SKM-1 (cell line): ENCODE data around the gene THSD8.

Experiments
- DNase-seq: peaks from one replicate; lab custom pipeline; 2025; ENCODE audit not compliant: unreplicated experiment; lab: John Stamatoyannopoulos, UW

THSD8 gene

DNA sequence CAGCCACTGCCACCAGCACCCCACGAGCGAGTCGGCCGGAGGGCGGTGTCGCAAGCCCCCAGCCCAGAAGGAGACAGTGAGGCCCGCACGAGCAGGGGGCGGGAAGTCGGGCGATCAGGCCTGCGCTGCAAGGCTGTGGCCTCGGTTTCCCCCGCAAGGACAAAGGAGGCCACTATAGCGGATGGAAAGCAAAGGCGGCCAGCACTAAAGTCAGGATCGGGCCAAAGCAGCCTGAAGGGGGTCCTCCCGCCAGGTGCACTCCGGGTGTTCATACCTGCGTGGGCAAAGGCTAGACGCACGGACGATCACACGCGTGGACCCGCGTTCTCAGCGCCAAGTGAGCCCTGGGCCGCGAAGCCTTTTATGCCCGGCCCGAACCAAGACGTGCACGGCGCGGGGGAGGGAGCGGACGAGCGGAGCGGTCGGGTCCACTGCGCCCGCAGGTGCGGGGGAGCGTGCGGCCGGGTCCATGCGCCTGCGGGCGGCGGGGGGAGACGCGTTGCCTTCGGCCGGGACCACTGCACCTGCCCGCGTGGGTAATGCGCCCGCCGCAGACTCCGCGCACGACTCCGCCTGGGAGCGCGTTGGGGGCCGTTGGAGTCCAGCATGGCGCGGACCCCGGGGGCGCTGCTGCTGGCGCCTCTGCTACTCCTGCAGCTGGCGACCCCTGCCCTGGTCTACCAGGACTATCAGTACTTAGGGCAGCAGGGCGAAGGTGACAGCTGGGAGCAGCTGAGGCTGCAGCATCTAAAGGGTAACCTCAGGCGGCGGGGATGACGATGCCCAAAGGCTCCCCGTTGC is at the start of gene THSD8, which contains the start of gene PRDX2:
TSS of gene THSD8 (plus strand) at position 604 of the 801 bp plus-strand sequence. CDS start at position 607, 3 bp downstream.
TSS of gene PRDX2 (minus strand) at position 335 of the 801 bp plus-strand sequence. CDS start 539 bp downstream, outside the sequence.
- DNase-seq = peak; percentile 30

DNA sequence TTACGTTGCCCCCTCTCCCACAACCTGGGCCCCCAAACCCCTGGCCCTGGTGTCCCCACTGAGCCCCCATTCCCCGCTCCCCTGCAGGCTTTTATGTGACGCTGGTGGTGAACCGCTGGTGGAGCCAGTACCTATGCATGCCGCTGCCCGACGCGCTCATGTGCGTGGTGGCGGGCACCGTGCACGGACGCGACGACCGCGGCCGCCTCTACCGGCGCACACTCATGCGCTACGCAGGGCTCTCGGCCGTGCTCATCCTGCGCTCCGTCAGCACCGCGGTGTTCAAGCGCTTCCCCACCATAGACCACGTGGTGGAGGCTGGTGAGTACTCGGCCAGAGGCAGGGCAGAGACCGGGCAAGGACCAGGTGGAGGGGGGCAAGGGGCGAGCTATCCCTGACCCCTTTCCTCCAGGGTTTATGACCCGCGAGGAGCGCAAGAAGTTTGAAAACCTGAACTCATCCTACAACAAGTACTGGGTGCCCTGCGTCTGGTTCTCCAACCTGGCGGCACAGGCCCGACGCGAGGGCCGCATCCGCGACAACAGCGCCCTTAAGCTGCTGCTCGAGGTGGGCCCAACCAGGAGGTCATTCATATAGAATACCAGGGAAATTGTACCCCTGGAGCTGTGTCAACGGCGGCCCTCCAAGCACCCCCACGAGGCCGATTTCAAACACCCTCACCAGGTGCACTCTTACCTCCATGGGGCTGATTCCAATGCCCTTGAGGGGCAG is 47.2 kb upstream of the THSD8 start:
- no peak for DNase-seq

DNA sequence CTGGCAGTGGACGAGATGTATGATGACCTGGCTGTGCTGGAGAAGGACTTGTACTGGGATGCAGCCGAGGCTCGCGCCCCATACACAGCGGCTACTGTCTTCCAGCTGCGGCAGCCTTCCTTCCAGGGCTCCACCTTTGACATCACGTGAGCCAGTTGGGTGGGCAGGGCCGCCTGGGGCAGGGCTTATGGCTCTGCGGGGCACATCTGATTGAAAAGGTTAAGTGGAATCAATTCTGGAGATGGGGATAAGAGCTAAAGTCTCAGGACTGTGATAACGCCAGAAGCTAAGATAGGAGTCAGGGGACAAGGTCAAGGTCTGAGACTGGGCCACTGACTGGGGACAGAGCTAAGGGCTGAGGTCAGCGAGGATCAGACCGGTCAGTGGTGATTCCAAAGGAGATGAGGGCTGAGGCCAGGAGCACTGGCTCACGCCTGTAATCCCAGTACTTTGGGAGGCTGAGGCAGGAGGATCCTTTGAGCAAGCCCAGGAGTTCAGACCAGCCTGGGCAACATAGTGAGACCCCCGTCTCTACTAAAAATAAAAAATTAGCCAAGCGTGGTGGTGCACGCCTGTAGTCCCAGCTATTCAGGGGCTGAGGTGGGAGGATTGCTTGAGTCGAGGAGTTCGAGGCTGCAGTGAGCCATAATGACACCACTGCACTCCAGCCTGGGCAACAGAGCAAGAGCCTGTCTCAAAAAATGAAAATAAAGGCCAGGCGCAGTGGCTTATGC is 45.6 kb upstream of the THSD8 start:
- DNase-seq = no peak

DNA sequence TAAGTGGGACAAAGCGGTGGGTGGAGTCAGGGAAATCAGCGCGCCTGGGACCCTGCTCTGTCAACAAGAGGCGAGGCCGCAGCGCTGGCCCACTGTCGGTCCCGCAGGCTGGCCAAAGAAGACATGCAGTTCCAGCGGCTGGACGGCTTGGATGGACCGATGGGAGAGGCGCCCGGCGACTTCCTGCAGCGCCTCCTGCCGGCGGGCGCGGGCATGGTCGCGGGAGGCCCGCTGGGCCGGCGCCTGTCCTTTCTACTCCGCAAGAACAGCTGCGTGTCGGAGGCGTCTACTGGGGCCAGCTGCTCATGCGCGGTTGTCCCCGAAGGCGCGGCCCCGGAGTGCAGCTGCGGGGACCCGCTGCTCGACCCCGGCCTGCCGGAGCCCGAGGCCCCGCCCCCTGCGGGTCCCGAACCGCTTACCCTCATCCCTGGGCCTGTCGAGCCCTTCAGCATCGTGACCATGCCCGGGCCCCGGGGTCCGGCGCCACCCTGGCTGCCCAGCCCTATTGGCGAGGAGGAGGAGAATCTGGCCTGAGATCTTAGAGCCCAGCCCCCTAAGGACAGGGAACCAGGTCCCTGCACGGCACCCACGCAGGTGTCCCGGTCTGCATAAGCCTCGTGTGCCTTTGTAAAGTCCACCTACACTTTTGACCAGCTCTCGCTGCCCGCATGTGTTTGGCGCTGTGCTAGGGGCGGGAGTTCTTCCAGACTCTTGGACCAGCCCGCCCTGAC is 44.2 kb upstream of the THSD8 start:
- DNase-seq = peak; percentile 39

DNA sequence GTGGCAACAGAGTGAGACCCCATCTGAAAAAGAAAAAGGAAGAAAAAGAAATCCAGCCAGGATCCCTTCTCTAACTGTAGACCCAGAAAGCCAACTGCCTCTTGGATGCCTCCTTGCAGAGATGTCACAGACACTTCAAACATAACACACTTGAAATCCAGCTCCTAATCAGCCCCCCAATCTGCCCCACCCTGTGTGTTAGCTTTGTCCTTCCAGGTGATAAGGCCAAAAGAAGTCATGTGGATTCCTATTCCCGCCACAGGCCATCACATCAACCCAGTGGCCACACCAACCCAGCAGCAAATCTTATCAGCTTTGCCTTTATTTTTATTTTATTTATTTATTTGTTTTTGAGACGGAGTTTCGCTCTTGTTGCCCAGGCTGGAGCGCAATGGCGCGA is 42.2 kb upstream of the THSD8 start:
- DNase-seq = no peak

DNA sequence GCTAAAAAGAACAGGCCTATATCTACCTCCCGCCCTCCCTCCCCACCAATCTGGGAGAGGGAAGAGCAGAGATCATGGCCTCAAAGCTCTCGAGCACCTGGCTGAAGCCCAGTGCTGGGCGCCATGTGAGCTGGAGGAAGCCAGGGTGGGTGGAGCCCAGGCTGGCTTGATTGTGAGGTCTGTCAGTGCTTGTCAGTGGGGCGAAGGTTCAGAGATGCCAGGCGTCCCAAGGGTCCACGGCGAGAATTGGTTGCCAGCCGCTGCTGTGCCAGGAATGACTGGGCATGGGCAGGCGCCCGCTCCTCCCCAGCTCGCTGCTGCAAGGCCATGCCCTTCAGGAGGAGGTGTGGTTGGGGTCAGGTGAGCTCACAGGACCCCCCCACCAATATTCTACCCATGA is 38.8 kb upstream of the THSD8 start:
- DNase-seq = no peak

DNA sequence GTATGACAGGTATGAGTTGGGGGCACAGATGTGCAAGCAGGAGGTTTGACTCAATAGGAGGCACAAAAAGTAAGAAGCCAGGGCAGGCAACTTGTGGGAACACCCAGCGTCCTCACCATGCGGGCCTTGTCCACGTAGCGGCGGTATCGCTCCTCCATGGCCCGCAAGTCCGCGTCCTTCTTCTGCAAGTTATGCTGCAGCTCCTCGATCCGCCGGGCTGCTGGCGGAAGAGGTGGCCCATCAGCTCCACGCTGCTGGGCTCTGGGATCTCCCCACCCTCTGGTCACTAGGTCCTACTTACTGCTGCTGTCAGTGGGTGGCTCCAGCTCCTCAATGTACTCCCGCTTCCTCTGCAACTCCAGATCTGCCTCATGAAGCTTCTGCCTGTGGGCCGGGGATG is 37.2 kb upstream of the THSD8 start:
- no peak for DNase-seq

DNA sequence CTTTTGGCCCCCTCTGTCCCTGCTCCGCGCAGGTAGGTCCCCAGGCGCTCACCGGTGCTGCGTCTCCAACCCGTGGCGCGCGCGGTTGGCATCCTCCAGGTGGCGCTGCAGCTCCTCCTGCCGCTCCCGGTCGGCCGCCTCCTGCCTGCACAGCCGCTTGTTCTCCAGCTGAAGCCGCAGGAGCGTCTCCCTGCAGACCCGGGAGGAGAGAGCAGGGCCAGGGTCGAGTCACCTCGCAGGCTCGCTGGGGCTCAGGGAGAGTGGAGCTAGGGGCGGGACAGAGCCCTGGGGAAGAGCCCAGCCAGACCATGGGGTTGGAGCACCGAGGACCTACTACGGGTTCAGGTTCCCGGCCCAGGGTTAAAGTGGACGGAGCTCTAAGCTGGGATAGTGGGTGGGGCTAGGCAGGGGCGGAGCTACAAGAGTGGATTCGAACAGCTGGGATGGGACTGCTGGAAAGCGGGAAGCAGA is 35.8 kb upstream of the THSD8 start:
- DNase-seq = peak; percentile 75

DNA sequence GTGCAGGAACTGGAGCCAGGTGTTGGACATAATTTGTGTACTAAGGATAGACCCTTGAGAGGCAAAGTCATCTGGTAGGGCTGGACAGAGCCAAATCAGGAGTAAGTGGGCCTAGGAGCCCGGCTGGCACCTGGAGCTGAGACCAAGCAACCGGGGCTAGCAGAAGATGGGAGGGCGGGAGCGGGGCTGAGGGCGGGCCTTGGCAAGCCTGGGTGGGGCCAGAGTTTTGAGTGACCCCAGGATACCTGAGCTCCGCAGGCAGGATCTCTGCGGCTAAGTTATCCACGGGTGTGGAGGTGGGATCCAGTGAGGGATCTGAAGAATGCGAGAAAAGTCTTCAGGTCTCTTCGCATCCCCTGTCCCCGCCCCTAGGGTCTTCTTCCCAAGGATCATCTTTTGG is 34.7 kb upstream of the THSD8 start:
- DNase-seq = no peak

DNA sequence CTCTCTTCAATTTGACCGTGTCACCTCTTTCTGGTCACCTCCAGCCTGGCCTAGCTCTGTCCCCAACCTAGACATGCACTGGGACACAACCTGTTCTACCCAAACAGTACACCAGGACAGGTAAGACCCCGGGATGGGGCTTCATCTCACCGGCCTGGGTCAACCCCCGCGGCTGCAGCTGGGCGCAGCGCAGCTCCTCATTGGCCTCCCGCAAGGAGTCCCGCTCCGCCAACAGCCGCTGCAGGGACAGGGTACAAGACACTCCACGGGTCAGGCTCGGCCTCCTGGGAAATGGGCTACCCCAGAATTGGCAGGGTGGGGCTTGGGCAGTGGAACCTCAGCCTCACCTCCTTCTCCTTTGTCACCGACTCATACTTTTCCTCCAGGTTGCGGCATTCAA is 34.2 kb upstream of the THSD8 start:
- DNase-seq = no peak

DNA sequence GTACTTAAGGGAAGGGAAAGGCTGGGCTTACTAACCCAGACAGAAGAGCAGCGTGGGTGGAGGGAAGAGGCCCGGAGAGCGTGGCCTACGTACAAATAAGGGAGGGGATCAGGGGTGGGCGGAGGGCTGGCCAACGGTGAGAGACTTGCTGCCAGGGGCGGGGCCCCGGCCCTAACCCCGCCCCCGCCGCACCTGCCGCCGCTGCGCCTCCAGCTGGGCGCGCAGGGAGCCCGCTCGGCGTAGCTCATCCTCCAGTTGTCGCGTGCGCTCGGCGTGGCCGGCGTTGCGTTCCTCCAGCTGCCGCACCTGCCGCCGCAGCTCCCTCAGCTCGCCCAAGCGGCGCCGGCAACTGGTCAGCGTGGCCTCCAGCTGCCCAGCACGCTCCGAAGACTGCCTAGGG is 32.2 kb upstream of the THSD8 start:
- no peak for DNase-seq

DNA sequence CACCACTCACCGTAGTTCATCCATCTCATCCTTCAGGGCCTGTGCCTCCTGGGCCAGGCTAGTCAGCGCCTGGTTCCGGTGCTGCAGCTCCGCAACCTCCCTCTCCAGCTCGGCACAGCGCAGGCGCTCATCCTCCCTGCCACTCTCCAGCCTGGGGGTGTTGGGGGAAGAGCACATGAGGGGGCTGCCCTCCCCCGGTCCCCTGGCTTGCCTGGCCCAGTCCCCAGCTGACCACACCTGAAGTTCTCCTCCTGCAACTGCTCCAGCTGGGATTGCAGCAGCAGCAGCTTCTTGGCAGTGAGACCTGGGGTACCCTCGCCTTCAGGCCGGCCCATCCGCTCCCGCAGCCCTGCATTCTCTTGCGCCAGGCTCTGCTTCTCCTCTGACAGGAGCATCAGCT is 30.9 kb upstream of the THSD8 start:
- DNase-seq = no peak

DNA sequence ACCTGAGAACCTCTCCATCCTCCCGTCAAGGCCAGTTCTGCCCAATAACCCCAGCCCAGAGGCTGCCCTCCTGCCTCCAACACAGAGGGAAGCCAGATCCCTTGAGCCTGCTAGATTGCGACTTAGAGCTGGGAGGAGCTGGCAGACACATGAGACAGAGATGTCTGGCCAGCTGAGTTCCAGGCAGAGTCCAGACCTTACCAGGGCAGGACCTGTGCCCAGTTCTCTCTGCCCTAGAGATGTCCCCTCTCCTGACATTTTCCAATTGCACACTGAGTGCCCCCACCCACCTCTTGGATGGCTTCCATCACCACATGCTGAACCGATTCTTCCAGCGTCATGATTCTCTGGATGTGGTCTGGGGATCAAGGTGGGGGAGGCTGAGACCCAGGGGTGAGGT is 29.5 kb upstream of the THSD8 start:
- no peak for DNase-seq

DNA sequence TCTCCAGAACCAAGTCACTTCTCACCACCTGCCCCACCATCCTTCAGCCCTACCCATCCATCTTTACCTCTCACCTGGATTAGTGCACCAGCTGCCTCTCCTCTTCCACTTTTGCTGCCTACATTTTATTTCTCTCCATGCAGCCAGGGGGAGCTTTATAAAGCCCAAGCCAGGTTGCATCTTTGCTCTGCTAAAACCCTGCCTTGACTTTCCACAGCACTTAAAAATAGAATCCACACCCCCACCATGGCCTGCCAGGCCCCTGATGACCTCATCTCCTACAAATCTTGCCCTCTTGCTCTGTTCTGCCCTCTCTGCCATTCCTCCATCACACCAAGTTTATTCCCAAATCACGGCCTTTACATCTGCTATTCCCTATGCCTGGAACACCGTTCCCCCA is 28.3 kb upstream of the THSD8 start:
- no peak for DNase-seq

DNA sequence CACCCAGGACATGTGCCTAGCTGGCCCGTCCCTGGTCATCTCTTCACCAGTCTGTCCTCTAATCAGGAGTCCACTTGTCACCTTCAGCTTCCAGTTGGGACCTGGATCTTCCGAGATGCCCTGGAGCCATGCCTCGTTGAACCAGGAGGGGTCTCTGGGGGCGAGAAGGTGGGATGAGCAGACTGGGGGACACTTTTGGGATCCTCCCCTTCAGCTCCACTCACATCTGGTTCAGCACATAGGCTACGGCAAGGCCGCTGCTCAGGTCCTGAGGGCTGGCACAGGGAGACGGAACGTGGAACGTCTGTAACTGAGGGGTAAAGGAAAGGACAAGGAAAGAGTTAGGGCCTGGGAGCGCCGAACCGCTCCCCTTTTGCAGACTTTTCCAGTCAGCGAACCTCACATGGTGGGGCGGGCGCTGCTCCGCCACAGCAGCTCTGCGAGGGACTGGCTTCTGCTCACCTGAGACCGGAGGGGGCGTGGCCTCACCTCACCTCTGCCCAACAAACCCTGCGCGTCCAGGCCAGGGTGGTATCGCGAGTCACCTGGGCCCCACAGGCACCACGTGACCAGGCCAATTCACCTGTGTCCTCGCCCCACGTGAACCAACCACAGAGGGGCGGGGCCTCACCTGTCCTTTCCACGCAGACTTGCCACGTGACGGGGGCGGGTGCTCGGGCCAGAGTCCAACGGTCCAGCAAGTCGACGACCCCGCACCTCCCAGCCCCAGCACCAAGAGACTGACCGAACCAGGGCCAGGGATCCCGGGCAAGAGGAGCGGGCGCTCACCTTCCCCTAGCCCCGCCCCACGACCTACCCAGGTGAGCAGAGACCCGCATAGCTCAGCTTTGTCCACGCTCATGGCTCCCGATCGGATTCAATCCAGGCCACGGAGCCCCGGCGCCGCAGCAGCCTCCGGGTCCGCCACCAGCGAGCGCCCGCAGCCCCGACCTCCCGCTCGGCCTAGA is 27.0 kb upstream of the THSD8 start, which contains the start of gene HOOK2:
TSS of gene HOOK2 (minus strand) at position 965 of the 968 bp plus-strand sequence. CDS start at position 862, 103 bp downstream.
- DNase-seq = no peak

DNA sequence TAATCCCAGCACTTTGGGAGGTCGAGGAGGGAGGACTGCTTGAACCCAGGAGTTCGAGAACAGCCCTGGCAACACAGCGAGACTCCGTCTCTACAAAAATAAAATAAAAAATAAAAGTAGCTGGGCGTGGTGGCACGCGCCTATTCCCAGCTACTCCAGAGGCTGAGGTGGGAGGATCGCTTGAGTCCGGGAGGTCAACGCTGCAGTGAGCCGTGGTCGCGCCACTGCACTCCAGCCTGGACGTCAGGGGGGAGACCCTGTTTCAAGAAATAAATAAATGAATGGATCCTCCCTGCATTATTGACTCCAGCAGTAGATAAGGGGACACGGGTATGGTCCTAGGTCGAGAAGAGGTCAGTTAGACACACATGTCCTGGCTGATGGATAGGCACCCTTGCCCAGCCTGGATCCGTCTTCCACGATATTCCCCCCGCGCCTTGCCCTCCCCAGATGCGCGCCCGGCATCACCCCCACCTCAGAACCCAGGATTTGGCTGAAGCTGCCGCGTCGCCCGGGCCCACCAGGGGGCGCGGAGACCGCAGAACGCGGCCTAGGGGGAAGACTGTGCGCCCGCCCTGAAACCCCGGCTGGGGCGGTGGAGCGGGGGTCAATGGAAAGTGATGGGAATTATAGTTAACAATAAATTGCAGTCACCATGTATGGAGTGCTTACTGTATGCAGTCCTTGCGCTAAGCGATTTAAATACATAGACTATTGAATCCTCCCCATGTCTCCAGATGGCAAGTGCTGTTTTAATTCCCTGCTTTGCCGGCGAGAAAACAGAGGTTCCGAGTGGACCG is 24.5 kb upstream of the THSD8 start:
- DNase-seq = peak; percentile 60

DNA sequence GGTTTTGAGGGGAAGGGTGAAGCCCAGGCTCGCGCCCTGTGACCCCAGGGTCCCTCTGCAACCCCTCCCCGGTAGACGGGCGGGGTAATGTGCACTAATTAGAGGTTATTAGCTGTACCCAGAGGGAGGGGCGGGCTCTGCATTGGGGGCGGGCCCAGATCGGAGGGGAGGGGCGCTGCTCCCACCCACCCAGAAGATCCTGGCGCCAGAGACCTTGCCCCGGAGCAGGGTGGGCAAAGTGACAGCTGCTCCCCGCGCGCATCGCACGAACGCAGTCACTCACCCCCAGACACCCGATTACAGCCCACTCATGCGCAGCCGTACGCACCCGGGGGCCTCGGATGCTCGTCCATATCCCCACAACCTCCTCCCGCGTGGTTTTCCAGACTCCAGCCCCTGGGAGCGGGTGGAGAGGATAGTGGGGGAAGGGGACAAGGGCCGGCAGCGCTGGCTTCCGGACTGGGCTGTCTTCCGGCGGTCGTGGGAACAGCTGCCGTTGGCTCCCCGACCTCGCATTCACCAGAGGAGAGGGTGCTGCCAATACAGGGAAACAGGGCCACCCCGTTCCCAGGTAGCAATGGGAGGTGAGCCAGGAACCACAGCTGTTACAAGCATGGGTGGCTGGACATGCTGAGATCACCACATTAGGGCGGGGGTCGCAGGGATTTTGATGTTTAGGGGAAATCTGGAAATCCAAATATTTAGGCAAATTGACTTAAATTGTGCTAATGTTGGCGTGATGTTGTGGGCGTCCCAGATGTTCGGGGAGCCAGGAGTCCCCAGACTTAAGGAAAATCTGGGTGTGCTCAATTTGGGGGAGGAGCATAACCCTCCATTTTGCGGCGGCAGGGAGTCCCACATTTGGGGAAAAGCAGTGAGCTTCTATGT is 23.6 kb upstream of the THSD8 start:
- no peak for DNase-seq

DNA sequence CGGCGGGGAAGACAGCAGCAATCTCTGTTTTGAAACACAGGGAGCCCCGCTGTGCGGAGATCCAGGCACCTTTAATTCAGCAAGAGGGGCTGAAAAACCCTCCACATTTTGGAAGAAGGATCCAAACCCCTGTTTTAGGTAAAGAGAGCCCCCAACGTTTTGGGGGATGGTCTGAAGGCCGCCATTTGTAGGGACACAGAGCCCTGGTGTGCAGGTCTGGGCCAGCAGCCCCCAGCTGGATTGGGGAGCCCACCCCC is 23.0 kb upstream of the THSD8 start:
- no peak for DNase-seq
